NCI-H2196 (cell line): Measurements from ENCODE around the gene PDGFC.
"Not testable (repeated sequence)": the region's sequence is repeated elsewhere in the genome, so short reads cannot be mapped to it uniquely, and the experiment has no call there.

ENCODE experiments used
- DNase-seq: peaks from one replicate; lab custom pipeline; 2025; ENCODE audit not compliant: unreplicated experiment; lab: John Stamatoyannopoulos, UW

The PDGFC gene

DNA sequence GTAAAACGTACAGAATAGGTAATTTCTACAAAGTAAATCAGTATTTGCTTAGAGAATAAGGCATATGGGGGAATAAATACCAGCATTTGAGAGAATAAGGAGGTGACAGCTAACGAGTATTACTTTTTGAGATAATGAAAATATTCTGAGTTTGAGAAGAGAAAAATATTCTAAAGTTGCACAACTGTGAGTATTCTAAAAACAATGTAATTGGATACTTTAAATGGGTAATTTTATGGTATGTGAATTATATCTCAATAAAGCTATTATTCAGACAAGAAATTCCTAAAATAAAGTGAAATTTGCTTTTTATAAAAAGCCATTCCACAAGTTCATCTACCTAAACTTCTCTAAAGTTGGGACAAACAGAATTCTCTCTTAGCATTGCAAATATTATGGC, 62.6 kb downstream of the PDGFC start:
- no peak for DNase-seq

DNA sequence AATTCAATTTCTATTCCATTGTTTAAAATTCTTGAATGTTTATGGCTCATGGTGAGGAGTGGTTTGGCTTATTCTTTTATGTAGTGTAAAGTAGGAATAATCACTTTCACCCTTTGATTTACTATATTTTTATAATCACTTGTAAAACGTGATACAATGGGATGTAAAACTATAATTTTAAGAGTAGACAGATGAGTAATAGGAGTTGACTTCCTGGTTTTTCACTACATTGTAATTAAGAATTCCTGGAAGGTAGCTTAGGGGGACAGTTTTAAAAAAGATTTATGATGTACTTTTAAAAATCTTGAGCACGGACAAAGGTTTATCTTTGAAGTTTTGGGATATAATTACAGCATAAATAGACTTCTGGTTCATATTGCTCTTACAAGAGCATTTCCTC, 65.3 kb downstream of the PDGFC start:
- DNase-seq, result no peak

DNA sequence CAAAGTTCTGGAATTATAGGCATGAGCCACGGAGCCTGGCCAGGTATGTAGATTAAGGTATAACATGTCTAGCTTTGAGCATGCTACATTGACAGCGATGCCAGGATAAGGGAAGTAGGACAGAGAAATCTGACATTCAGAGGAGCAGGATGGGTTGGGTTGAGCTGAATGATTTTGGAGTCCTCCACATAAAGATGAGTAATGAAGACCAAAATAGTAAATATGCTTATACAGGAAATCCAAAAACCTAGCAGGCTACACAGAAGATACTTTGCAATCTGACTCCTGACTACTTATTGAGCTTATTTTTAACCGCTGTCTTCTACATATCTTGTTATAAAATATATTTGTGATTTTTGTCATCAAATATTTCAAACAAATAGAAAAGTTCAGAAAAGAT, 69.7 kb downstream of the PDGFC start:
- no peak for DNase-seq

DNA sequence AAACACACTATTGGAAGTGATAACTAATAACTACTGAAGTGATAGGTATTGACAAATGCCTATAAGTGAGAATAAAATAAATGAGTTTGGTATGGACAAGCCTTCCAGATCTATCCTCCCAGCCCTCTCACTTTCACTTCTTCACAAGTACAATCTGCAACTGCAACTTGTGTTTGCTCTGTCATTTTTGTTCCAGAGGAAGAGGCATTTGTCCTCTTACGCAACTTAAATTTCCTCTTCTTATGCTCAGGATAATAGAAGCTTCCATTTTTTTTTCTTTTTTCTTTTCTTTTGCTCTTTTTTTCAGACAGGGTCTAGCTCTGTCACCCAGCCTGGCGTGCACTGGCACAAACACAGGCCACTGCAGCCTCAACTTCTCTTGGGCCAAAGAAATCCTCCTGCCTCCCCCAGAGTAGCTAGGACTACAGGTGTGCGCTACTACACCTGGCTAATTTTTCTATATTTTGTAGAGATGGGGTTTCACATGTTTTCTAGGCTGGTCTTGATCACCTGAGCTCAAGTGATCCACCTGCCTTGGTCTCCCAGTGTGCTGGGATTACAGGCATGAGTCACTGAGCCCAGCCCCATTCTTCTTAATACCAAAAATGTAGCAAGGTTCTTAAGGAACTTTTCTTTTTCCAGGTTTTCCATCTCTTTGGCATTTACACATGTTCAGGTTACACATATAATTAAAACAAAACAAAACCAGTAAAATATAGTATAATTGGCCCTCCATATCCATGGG, 73.1 kb downstream of the PDGFC start:
- no peak for DNase-seq

DNA sequence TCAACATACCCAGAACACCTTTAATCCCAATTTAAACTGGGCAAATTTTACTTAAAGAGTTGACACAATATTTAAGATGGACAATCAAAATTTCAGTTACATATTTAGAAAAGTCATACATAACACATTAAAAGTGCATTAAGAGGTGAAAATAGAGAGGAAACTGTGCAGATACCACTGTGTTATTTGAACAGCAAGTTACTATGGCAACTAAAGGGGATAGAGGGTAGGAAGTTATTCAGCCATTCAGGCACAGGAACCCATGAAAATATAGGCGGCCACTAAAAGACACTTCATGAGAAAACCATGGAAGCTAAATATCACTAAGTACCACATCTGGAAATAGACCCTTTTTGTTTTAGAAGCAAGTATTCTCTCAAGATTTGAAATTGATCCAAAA, 75.1 kb downstream of the PDGFC start:
- no peak for DNase-seq

DNA sequence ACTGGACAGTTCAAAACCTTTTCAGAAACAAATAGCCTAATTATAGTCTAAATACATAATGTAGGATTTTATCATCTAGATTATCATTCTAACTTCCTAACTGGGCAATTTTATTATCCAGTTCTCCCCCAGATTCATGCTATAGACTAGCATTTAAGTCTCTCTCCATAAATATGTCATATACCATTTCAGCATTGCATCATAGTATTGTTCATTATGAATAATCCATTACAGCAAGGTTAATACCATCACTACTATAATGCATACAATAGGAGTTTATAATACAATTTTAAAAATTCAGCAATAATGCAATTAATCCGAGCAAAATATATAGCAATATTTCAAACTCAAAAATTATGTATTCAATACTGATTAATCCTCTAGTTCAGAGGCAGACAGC, 77.4 kb downstream of the PDGFC start:
- no peak for DNase-seq

DNA sequence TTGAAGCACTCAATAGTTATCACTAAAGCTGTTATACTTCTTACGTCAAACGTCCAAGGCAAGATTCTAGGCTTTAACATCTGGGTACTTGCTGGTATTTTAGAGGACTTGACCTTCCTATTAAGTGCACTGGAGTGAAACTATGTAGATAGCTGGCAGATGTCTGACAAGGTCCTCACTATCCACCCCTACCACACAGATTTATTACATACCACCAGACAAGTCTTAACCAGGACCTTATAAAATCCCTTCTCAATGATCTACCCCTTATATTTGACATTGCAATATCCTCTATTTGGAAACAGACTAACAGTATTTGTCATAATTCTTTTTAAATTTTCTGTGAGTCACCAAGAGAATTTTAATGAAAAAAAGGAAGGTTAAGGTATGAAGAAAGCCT, 78.8 kb downstream of the PDGFC start:
- no peak for DNase-seq

DNA sequence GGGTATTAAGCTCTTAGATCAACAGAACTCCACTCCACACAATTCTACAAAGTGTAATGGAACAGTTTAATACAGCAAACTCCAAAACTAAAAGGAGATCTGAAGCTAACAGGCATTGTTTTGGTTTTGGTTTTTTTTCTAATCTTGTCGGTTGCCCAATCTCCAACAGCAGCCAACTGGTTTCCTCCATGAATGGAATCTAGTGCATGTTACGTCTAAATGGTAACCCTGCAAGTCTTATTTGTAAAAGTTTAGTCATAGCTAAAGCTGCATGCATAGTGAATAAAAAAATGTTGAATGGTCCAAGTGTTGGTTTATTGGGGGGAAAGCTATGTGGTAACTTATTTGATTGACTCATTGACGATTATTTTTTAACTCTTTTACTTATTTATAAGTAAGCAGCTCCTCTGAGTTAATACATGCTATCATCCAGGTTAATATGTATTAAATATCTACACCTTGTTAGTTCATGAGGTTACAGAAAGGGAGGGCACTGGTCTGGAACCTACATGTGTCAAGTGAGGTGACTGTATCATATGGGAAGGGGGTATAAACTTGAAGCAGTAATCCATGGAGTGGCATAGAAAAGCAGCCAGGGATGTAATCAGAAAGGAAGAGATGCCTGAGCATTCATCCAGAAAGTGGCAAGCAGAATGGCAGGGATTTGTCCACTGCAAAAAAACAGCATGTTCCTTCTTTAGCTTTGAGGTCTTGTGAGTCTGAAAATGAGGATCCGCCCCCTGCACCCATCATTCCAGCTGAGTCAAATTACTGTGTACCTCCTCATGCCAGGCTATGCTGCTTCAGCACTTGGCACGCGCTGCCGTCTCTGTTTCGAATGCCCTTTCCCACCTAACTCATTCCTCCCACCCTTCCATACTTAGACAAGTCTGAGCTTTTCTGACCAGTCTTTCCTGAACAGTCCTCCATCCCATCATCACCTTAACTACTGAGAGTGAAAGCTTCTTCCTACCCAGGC, 81.7 kb downstream of the PDGFC start:
- no peak for DNase-seq

DNA sequence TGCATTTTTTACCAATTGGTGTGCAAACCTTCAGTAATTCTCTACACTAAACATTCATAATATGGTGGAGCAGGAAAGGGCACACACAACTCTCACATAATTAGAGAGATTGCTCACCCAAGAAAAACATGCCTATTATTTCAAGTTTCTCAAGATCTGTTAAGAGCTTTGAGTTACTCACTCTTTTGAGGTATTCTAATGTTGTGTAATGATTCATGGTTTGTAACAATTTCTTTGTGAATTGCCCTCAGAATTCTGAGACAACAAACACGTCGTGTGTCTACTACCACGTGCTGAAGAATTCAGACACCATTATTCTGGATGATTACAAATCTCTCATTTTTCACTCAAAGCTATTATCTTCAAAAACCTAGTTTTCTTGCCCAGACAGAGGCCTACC, 82.8 kb downstream of the PDGFC start:
- no peak for DNase-seq

DNA sequence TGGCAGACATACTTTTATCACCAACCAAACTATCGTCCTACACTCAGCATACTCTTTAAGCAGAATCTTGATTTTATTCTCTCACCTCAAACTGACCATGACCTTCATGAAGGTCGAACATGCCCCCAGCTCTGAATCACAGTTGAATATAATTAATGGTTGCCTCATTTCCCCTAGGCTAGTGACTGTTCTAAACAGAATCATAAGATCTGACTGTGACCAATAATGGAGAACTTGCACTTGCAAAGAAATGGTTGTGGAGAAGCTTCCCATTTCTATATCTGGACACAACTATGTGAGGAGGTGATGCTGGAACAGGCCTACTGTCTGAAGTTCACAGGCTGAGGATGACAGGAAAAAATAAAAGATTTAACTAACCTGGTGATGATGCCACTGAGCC, 85.1 kb downstream of the PDGFC start:
- no peak for DNase-seq

DNA sequence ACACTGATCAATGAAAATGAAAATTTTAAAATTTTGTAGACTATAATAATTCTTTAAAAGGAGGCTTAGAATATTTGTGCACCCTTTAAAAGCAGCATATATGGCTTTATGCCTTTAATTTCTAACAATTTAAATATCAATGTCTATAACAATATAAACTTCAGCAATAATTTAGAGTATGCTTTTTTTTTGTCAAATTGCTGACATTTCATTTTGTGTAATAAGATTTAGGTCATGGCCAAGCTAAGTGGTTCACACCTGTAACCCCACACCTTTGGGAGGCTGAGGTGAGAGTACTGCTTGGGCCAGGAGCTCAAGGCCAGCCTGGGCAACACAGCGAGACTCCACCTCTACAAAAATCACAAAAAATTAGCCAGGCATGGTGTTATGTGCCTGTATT, 86.2 kb downstream of the PDGFC start:
- no peak for DNase-seq

DNA sequence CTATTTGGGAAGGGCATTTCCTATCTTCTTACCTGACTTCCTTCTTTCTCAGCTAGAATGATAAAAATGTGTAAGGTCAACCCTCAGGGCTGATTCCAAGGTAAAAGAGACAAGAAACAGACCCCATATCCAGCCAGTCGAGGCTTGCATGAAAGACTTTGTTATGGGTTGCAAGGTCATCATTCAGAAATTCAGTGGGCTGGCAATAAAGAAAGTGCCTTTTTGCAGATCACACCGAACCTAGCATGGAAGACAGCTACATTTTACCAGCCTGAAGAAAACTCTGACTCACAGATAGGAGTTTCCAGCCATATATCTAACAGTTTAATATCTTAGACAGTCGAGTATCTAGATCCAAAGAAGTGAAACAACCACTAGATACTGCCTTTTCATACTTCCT, 87.4 kb downstream of the PDGFC start:
- DNase-seq, result no peak

DNA sequence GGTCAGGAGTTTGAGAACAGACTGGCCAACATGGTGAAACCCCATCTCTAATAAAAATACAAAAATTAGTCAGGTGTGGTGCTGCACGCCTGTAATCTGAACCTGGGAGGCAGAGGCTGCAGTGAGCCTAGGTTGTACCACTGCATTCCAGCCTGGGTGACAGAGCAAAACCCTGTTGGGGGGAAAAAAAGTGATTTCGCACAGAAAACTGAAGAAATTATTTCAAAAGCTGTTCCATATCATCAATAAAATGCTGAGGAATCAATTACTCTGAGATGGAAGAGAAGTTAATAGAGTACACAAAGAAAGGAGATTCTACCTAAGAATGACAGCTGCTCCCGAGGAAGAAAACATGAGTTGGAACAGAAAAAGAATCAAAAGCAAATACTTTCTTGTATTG, 95.9 kb downstream of the PDGFC start:
- DNase-seq, result no peak

DNA sequence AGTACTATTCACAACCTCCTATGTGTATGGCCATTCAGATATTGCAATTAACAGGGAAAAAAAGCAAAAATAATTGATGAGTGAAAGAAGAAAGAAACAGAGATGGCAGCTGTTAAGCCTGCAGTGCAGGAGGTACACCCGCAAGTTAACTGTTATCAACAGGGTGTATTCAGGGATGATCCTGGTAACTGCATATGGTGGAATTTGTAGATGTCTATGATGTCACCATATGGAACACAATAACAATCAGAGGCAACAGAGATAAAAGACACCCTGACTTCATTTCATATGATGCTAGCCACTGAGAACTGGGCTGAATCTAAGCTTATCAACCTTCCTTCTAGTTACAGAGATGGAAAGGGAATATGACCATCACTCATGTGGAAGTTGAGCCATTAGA, 96.5 kb downstream of the PDGFC start:
- no peak for DNase-seq

DNA sequence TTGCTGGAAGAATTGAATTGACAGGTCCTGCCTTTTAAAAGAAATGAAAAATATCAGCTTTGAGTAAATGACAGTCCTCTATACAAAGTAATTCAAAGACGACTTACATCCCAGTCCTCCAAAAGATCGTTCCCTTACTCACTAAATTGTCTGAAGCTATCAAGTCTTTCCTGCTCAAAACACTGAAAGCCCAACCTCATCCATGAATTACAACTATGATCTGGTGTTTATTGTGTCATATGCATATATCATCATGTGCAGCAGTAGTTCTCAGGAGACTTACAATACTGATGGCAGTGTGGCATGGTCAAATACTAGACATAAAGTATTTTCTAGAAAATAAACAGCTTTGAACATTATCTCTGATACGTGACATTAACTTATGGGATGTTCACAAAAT, 97.8 kb downstream of the PDGFC start:
- DNase-seq, result no peak

DNA sequence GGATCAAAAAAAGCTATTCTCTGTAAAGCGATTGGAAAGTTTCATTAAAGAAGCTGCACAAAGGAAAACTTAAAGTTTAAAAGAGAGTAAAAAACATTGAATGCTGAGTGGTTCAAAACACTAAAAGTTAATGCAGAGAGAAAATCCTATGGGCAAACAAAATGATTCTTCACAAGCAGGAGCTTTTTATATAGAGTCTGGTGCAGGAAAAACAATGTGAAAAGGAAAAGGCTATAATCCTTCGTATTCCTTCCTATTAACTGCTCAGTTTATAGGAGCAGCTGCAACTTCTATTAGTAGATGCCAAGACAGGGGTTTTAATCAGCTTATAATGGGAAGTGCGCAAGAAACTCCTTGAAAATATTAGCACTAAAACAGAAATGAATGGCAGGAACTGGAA, 100.7 kb downstream of the PDGFC start:
- no peak for DNase-seq

DNA sequence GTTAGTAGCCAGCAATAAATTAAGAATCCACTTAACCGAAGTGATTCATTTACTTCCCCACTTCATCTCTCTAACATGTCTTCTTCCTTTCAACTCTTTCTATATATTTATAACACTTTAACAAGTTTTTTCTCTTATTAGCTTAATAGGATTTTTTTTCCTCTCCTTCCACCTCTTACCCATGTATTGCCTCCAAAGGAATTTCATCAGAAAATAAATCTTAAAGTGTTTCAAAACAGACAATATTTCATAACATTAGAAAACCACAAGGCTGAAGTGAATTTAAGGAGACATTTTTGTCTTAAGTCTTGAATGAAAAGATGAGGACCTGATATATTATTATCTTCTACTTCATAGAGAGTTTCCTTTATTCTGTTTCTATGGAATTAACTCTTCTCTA, 101.5 kb downstream of the PDGFC start:
- no peak for DNase-seq

DNA sequence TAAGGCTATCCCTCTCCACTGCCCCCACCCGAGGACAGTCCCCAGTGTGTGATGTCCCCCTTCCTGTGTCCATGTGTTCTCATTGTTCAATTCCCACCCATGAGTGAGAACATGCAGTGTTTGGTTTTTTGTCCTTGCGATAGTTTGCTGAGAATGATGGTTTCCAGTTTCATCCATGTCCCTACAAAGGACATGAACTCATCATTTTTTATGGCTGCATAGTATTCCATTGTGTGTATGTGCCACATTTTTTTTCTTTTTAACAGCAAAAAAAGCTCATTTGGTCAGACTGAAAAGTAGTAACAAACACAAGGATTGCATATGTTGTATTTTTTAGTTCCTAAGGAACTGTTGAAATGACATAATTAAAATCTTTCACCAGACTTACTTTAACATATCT, 105.5 kb downstream of the PDGFC start:
- not testable (repeated sequence) for DNase-seq

DNA sequence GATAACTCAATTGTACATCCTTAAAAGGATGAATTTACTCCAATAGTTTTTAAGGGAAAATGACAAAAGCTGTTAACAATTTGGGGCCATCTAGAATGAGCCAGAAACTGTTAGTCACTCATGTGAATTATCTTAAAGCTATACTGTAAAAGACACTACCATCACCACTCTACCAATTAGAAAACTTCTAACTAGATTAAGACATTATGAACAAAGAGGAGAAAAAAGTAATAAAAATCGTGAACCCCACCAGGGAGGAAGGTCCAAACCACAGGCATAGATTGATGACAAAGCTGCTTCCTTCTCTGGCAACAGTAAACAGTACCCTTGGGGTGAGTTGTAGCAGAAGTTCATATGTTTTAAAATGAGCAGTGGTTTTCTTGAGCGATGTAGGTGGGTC, 106.1 kb downstream of the PDGFC start:
- DNase-seq, result no peak

DNA sequence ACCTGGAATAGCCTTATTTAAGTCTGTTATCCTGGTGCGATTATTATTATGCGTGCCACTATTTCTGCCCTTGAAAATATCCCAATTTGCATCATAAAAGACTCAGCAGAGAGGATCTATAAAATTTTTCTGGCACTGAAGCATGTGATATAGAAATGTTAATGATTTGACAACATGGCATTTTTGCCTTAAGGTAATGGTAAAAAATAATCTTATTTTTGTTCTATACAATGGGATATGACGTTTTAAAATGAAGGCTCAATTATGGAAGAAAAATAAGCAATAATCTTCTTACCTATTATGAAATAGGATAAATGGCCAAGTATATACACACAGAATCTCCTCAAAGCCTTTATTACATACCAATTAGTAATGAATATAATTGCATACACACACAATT, 113.5 kb downstream of the PDGFC start:
- no peak for DNase-seq

DNA sequence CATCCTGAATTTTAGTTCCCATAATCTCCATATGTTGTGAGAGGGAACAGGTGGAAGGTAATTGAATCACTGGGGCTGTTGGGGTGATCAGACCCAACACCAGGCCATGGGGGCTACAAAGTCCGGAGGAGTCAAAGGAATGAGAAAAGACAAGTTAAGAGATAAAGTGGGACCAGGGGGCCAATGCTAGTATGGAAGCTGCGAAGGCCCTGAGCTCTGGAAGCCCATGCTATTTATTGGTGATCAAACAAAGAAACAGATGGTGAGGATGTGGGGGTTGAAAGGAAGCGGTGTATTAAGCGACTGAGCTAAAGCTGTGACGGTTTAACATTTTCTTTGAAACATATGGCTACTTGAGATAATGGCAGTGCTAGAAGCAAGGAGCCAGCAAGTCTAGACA, 132.8 kb downstream of the PDGFC start:
- DNase-seq, result no peak

DNA sequence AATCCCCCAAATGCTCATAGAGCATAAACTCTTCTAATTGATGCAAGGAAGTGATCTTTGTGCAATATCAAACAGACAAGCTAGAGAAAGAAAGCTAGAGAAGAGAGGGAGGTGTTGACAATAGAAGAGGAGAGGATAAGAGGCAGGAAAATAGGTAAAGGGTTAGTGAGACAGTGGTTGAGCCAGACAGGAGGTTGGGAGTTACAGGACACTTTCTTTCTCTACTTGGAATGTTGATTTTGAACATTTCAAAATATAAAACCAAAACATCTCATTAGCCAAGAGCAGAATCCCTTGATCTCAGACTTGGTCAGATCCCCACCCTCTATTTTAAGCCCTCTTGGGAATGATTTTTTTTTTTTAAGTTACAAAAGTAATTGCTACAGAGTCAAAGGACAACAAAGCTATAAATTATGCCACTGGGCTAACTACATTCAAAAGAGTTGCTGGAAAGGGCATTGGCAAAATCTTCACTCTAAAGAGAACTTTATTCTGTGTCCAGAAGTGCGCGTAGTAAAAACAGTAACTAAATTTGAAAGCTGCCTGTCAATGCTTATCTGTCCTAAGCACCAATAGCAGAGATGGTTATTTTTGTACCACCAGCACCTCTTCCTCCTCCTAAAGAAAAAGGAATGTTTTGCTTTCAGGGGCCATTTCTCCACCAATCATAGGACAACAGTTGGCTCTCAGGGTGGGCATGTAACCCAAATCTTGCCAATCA, 133.8 kb downstream of the PDGFC start:
- no peak for DNase-seq
